ENCODE data around the gene FMOD.
A peak's percentile ranks its signal among the peaks of the same experiment; 100 is the strongest.

The FMOD gene

GRCh38 chr1:203296460-203297073, 54.4 kb downstream of the FMOD start:
- Mint-ChIP-seq H3K9me3 (peaks cover 3% of the 10 kb centered on the region), H3K27me3 (no peaks in the 10 kb centered on the region), H3K4me3 (no peak overlapping the region), H3K36me3 (ENCODE audit: low read depth) (no peaks in the 10 kb centered on the region), H3K4me1 (ENCODE audit: low read depth) (peaks cover 67% of the 10 kb centered on the region), H3K27ac (no peak overlapping the region)
- DNase-seq: no peak

GRCh38 chr1:203295796-203296195, 55.1 kb downstream of the FMOD start:
- Mint-ChIP-seq H3K9me3 (peaks cover 3% of the 10 kb centered on the region), H3K27ac (no peak overlapping the region), H3K4me1 (ENCODE audit: low read depth) (peaks cover 69% of the 10 kb centered on the region), H3K27me3 (no peaks in the 10 kb centered on the region), H3K36me3 (ENCODE audit: low read depth) (no peaks in the 10 kb centered on the region), H3K4me3 (no peak overlapping the region)
- no peak for DNase-seq

- Mint-ChIP-seq H3K4me3 (peak overlapping the region; percentile 82), H3K36me3 (ENCODE audit: low read depth) (peaks cover 2% of the 10 kb centered on the region), H3K27me3 (no peaks in the 10 kb centered on the region), H3K9me3 (peaks cover 3% of the 10 kb centered on the region), H3K4me1 (ENCODE audit: low read depth) (peaks cover 86% of the 10 kb centered on the region), H3K27ac (peak overlapping the region; percentile 99)
- no peak for DNase-seq
Observed at GRCh38 chr1:203291201-203292096, 59.5 kb downstream of the FMOD start.
